ENCODE data around the gene LINGO4. TPM values are rescaled to one million over a fixed set of nuclear protein-coding genes. Genes with fewer than 3 reads are reported as not detected.

Gene LINGO4, protein sequence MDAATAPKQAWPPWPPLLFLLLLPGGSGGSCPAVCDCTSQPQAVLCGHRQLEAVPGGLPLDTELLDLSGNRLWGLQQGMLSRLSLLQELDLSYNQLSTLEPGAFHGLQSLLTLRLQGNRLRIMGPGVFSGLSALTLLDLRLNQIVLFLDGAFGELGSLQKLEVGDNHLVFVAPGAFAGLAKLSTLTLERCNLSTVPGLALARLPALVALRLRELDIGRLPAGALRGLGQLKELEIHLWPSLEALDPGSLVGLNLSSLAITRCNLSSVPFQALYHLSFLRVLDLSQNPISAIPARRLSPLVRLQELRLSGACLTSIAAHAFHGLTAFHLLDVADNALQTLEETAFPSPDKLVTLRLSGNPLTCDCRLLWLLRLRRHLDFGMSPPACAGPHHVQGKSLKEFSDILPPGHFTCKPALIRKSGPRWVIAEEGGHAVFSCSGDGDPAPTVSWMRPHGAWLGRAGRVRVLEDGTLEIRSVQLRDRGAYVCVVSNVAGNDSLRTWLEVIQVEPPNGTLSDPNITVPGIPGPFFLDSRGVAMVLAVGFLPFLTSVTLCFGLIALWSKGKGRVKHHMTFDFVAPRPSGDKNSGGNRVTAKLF
- not detected in 2 replicates for total RNA-seq

DNA sequence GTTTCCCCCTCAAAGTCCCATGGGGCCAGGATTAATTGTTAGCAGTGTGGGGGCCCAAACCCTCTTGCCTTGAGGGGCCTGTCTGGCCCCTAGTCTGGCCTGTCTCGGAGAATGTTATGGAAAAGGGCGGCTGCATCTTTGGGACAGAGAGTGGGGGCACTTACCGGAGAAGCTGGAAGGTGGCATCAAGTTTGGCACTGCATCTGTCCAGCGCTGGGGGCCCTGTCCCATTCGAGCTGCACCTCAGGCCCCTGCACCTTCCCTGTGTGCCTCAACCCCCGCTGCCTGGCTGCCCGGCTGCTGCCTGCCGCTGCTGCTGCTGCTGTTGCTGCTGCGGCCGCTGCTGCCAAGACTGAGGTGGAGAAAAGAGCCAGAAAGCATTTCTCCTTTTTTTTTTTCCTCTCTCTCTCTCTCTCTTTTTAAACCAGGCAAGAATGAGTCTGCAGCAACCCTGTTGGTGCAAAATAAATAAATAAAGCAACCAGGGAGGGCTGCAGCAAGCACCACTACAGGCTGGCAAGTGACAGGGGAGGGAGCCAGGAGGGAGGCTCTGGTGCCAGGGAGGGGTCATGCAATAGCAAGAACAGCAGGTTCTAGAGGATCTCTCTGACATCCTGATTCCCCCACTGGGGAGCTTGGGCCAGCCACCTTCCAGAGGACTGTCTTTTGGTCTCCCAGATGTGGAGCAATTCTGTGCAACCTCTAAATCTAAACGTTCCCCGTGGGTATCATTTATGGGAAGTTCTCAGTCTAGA lies at the start of gene LINGO4:
Gene LINGO4 (minus strand): TSS at position 354 of the 755 bp plus-strand sequence. CDS start 2,715 bp downstream, outside the sequence.

DNA sequence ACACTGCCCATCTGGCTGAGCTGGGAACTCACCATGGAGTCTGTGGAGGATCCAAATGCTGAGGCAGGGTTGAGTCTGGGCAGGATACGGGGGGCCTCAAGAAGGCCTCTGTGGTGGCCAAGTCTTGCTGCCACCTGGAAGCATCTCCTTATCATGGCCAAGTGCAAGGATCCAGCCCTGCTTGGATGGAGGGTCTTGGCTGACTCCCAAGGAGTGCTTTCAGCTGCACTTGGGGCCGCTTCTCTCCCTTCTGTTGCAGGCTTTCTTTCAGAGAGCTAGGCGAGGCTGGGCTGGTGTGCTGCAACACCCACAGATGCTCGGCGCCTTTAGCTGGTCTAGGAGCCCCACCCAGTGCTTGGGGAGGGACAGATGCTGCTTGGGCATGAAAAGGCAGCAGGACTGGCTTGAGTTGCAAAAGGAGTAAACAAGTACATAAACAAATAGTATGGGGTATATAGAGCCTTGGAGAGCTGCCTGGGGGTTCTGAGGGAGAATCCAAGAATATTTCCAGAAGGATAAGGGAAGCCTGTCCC lies 48.3 kb upstream of the LINGO4 start, which contains the start of gene THEM5:
Gene THEM5 (minus strand): TSS at position 302 of the 533 bp plus-strand sequence. CDS start 147 bp downstream, at position 155.

DNA sequence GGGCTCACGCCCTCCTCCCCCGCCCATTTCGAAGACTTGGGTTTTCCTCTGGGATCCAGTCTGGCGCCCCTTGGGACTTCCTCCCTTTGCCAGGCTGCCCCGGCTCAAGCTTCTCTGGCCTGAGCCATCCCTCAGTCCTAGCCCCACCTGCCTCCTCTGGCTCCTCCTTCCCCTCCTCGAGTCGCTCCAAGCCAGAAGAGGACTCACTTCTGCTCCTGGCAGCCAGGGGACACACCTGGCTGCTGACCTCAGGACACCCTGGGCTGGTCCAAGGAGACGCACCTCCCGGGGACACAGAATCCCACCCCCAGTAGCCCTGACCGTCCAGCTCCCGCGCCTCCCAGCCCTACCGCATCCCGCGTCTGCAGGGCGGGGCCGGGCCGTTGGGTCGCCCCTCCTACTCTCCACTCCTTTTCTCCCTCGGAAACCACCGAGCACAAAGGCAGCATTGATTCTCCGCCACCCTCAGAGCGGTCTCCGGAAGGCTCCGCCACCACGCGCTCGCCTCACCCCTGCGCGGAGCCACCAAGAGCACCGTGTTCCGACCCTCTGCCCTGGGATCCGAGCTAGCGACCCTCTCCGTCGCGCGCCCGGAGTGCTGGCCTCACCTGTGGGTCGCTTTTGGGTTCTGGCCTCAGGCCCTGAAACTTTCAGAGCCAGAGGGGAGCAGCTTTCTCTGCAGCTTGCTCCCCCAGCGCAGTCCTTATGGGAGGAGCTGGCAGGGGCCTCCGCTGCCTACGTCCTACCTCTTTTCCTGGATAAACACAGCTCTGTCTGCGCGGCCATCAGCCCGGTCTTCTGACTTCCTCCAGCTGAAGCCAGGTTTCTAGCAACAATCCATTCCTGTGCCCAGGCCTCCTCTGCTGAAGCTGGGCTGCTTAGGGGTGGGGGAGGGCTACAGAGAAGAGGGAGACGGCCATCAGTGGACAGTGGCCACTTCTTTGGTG lies 34.5 kb upstream of the LINGO4 start, which contains the start of gene C2CD4D:
Gene C2CD4D (minus strand): TSS at position 364 of the 947 bp plus-strand sequence. CDS start 831 bp downstream, outside the sequence.

GRCh38 chr1:151831605-151832004 lies 26.4 kb upstream of the LINGO4 start, which contains the start of gene RORC:
RORC (minus strand) TSS chr1:151831802; CDS start chr1:151831764, 38 bp downstream.

DNA sequence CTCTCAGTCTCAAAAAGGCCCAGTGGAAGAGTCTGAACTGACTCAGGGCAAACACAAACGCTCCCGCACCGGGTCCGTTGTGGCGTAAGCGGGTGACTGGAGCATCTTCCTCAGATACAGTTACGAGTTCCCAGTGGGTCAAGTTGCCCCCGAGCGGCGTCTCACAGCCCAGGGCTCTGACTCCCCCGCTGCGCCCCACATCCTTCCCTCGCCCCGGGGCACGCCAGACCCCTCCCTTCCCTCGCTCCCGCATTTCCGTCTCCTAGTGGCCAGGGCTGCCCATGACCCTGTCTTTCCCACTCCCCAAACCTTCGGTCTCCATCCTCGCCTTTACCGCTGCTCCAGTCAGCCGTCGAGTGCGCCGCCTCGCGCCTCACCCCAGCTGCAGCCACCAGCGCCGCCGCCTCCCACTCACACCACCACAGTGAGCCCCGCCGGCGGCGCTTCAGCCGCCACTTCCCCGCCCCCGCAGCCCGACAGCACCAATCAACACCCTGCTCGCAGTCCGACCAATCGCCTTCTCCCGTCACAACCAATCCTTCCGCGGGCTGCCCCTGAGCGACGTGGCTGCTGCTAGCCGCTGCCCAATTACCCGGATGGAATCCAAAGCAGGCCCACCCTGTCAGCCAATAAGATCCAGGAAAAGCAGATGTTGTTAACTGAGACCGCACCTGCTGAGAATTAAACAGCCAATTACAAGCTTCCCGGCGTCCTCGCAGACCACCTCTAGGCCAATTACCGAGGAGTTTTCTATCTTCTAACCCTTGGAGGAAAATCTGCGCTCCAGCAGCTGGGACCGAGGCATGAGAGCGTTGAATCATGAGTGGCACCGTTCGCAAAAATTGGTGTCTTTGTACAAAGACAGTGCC lies 14.9 kb downstream of the LINGO4 start, which contains the start of gene TDRKH:
Gene TDRKH (minus strand): TSS at position 430 of the 869 bp plus-strand sequence. CDS start 7,478 bp downstream, outside the sequence.

DNA sequence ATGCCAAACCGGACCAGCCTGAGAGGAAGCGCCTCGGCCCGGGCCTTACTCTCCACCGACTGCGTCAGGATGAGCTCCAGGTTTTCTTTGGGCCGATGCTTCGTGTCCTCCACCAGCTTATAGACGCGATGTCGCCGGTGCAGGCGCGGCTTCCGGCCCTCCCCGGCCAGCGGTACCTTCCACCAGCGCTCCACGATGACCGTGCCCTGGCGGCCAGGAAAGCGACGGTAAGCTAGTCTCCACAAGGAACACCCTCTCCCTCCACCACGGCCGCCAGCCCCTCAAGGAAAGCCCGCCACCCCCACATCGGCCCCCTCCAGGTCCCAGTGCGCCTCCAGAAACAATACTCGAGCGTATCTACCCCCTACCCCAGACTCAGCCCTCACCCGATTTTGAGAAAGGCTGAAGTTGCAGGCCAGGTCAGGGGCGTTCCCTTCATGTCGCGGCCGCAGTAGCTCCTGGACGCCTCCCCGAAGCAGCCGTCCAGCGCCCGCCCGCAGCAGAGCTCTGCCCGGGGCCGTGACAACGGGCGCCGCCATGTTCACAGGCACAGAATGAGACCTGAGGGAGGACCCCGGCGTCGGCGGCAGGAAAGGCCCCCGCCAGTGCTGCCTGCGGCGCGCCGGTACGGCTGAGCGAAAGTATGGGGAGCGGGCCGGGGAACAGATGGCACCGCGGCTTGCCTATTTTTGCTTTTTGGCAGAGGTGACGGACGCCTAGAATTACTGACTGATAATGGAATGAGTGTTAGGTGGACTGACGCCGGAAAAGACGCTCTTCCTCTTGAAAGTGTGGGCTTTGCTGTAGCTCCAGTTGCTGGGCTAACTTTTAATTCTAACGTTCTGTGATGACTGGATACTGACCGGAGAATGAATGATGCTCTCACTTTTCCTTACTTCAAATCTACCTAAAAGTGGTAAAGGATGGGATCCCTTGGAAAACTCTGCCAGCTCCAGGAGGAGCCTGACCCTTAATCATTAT lies 42.0 kb downstream of the LINGO4 start, which contains the start of gene MRPL9:
Gene MRPL9 (minus strand): TSS at position 556 of the 981 bp plus-strand sequence. CDS start 17 bp downstream, at position 539.

Other genes starting within 250 kb of the LINGO4 start
- 7.8 and 10.2 TPM in 2 replicates for gene SNX27, start 193.4 kb downstream of the LINGO4 start, total RNA-seq
- not detected in 2 replicates for gene CELF3, start 88.6 kb downstream of the LINGO4 start, total RNA-seq
- gene RIIAD1, start 83.9 kb downstream of the LINGO4 start, total RNA-seq, result not detected in 2 replicates
- gene MRPL9, start 41.9 kb downstream of the LINGO4 start, total RNA-seq, result 39.0 and 56.5 TPM in 2 replicates
- gene TDRKH, start 14.9 kb downstream of the LINGO4 start, total RNA-seq, result 0.65 and 1.8 TPM in 2 replicates
- not detected in 2 replicates for gene RORC, start 26.4 kb upstream of the LINGO4 start, total RNA-seq
- not detected in 2 replicates for gene C2CD4D, start 34.4 kb upstream of the LINGO4 start, total RNA-seq
- not detected in 2 replicates for gene THEM5, start 48.3 kb upstream of the LINGO4 start, total RNA-seq
- gene THEM4, start 104.1 kb upstream of the LINGO4 start, total RNA-seq, result 10.4 and 18.6 TPM in 2 replicates
- 247 and 259 TPM in 2 replicates for gene S100A10, start 188.4 kb upstream of the LINGO4 start, total RNA-seq
- gene S100A11, start 231.6 kb upstream of the LINGO4 start, total RNA-seq, result 391 and 483 TPM in 2 replicates